Neutrophil (primary cell): ENCODE data around the gene TASOR2.

Experiments
- H3K27ac ChIP-seq: fragments of 200-600 bp; sonication (generic); 2 replicates; pipeline ENCODE4 v1.5.1; 2016; ENCODE audit warnings: mild to moderate bottlenecking, moderate library complexity
- H3K27me3 ChIP-seq: fragments of 200-600 bp; sonication (generic); 2 replicates; pipeline ENCODE4 v1.6.0; 2016; ENCODE audit warnings: mild to moderate bottlenecking
- H3K36me3 ChIP-seq: fragments of 200-600 bp; sonication (generic); 2 replicates; pipeline ENCODE4 v1.5.1; 2017
- H3K4me1 ChIP-seq, 2 experiments: fragments of 200-600 bp in 1 of 2; sonication (generic) in 1 of 2; 1 replicate in 1 of 2; 2 replicates in 1 of 2; pipeline versions ENCODE4 v1.5.1 to v1.6.1; 2013 to 2016; ENCODE audit warnings: low read depth in 1 of 2, low read length in 1 of 2, mild to moderate bottlenecking in 1 of 2, moderate library complexity in 1 of 2; ENCODE audit not compliant: control insufficient read depth in 1 of 2, insufficient read depth in 1 of 2
- H3K4me3 ChIP-seq, 2 experiments: fragments of 200-600 bp in 1 of 2; sonication (generic) in 1 of 2; 1 replicate in 1 of 2; 2 replicates in 1 of 2; pipeline ENCODE4 v1.5.1; 2013 to 2016; ENCODE audit warnings: low read depth in 1 of 2, low read length in 1 of 2, mild to moderate bottlenecking in 1 of 2, moderate library complexity in 1 of 2
- H3K9me3 ChIP-seq: fragments of 200-600 bp; sonication (generic); 2 replicates; pipeline ENCODE4 v1.5.1; 2016
- TF ChIP-seq, protein P1 (sequence below): fragments of 200-600 bp; sonication (generic); IDR thresholded peaks from 2 replicates; pipeline ENCODE4 v1.5.1; 2016; ENCODE audit warnings: antibody characterized with exemption

TASOR2 gene

DNA sequence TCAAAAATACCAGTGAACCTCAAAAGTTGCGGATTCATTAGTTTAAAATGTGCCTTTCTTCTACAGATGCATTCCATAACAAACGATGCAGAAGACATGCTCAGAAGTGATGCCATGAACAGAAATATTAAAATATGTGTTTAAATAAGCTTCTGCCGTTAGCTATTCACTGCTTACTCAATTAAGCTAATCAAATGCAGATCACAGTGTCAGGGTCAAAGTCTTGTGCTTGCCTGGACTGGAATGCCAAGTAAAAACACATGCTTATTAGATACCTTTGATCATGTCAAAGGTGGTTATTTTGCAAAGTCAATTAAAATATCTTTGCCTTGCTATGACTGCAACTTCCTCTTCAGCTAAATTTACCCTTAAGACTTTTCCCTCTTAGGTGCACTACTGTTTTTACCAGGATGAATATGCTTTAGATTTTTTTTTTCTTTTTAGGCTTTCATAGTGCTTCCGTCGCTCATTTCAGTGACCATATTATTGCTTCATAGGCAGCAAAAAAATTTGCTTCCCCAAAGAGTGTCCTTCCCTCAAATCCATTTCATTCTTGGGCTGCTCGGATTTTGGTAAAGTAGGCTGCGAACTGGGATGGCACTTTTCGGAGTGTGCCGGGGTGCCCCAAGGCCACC, 19.1 kb upstream of the TASOR2 start:
- Histone ChIP-seq H3K27me3 (no peaks in the 10 kb centered on the region), H3K36me3 (no peaks in the 10 kb centered on the region), H3K9me3 (no peaks in the 10 kb centered on the region), H3K4me3 (peak overlapping the region; percentile 60 to 82), H3K4me1 (peaks cover 18 to 19% of the 10 kb centered on the region in 2 experiments), H3K27ac (peak overlapping the region; percentile 78)
- TF ChIP-seq, protein P1, sequence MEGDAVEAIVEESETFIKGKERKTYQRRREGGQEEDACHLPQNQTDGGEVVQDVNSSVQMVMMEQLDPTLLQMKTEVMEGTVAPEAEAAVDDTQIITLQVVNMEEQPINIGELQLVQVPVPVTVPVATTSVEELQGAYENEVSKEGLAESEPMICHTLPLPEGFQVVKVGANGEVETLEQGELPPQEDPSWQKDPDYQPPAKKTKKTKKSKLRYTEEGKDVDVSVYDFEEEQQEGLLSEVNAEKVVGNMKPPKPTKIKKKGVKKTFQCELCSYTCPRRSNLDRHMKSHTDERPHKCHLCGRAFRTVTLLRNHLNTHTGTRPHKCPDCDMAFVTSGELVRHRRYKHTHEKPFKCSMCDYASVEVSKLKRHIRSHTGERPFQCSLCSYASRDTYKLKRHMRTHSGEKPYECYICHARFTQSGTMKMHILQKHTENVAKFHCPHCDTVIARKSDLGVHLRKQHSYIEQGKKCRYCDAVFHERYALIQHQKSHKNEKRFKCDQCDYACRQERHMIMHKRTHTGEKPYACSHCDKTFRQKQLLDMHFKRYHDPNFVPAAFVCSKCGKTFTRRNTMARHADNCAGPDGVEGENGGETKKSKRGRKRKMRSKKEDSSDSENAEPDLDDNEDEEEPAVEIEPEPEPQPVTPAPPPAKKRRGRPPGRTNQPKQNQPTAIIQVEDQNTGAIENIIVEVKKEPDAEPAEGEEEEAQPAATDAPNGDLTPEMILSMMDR, result no peak

- TF ChIP-seq, protein P1, result no peak
- H3K9me3 ChIP-seq, result no peaks in the 10 kb centered on the region
- H3K27me3 ChIP-seq, result no peaks in the 10 kb centered on the region
- H3K27ac ChIP-seq, result peak within 1 kb of the TSS; percentile 78
- peaks cover 18 to 19% of the 10 kb centered on the region in 2 experiments for H3K4me1 ChIP-seq
- no peaks in the 10 kb centered on the region for H3K36me3 ChIP-seq
- peak within 1 kb of the TSS; percentile 60 to 82 for H3K4me3 ChIP-seq
These were observed 18.4 kb upstream of the TASOR2 start, which contains the start of gene ASB13 for GRCh38 chr10:5666008-5666840. Gene ASB13 (minus strand): TSS chr10:5666595. CDS start chr10:5666551, 44 bp downstream.

- H3K27ac ChIP-seq, result peak overlapping the region; percentile 78
- TF ChIP-seq, protein P1, result no peak
- no peaks in the 10 kb centered on the region for H3K9me3 ChIP-seq
- H3K4me3 ChIP-seq, result peak overlapping the region; percentile 60 to 82
- no peaks in the 10 kb centered on the region for H3K27me3 ChIP-seq
- H3K4me1 ChIP-seq, result peaks cover 18 to 19% of the 10 kb centered on the region in 2 experiments
- H3K36me3 ChIP-seq, result no peaks in the 10 kb centered on the region
These were observed 17.6 kb upstream of the TASOR2 start for GRCh38 chr10:5666841-5667630.

DNA sequence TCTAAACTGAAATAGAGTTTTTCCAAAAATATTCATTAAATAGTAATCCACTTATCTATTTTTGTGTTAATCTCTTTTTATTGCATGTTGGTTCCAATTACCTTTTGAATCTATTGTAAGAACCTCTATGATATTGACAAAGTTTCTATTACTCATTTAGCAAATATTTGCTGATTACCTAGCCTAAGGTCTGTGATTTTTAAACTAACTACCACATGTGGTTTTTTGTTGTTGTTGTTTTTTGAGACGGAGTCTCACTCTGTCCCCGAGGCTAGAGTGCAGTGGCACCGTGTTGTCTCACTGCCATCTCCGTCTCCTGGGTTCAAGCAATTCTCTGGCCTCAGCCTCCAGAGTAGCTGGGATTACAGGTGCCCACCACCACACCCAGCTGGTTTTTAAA, 16.2 kb upstream of the TASOR2 start:
- H3K27ac ChIP-seq, result no peak overlapping the region
- no peaks in the 10 kb centered on the region for H3K36me3 ChIP-seq
- TF ChIP-seq, protein P1, result no peak
- H3K9me3 ChIP-seq, result no peaks in the 10 kb centered on the region
- peaks cover 18 to 19% of the 10 kb centered on the region in 2 experiments for H3K4me1 ChIP-seq
- H3K4me3 ChIP-seq, result no peak overlapping the region
- H3K27me3 ChIP-seq, result no peaks in the 10 kb centered on the region

DNA sequence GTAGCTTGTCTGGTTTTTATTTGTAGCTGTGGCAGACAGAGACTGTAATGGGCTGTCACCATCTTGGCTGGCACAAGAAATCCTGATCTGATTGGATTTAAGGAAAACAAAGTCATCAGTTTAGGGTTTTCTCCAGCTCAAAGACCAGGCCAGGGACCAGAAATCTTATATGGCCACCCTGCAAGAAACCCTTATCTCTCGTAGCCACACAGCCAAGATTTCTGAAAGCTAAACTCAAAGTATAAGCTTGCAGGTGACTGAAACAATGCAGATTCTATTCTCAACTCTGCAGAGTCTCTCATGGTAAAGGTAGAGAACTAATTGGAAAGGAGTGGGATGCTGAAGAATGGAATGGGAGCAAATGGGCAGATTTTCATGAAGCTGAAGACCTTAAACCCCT, 15.0 kb upstream of the TASOR2 start:
- no peak overlapping the region for H3K4me3 ChIP-seq
- TF ChIP-seq, protein P1, result no peak
- no peaks in the 10 kb centered on the region for H3K27me3 ChIP-seq
- no peak overlapping the region for H3K27ac ChIP-seq
- H3K36me3 ChIP-seq, result no peaks in the 10 kb centered on the region
- H3K9me3 ChIP-seq, result no peaks in the 10 kb centered on the region
- H3K4me1 ChIP-seq, result peaks cover 18 to 19% of the 10 kb centered on the region in 2 experiments
